ENCODE results near the gene ASB18. TPM values are rescaled to one million over a fixed set of nuclear protein-coding genes. Genes with fewer than 3 reads are reported as not detected.
A peak's percentile ranks its signal among the peaks of the same experiment; 100 is the strongest.

Gene ASB18
- total and polyA plus RNA-seq, 2 of the 4 experiments (the other 2 are of a cell fraction): not detected

- Histone ChIP-seq H2BK20ac (ENCODE audit: low read depth, low read length) (no peak overlapping the region), H3K27ac (ENCODE audit: insufficient read depth, low read length) (no peak overlapping the region), H2BK5ac (ENCODE audit: low read depth, low read length, poor library complexity, severe bottlenecking) (no peak overlapping the region), H3K36me3 (ENCODE audit: control insufficient read depth, insufficient read depth, low read length) (no peaks in the 10 kb centered on the region), H3K9me1 (ENCODE audit: insufficient read depth, low read length) (no peaks in the 10 kb centered on the region; the same call in 1 of the 2 replicates), H3K9me3 (ENCODE audit: control insufficient read depth, insufficient read depth, low read length) (peaks cover 11% of the 10 kb centered on the region; the same call in 1 of the 2 replicates), H3K4me2 (ENCODE audit: low read depth, low read length) (peak overlapping the region; percentile 55; the same call in 1 of the 2 replicates), H3K56ac (ENCODE audit: extremely low read depth, insufficient read depth, low read length) (no peak overlapping the region), H4K20me1 (ENCODE audit: insufficient read depth, low read length) (no peaks in the 10 kb centered on the region; the same call in none of the 2 replicates), H3K79me1 (ENCODE audit: low read depth in 1 of 2, low read length in 2 of 2) (no peaks in the 10 kb centered on the region), H3K4ac (ENCODE audit: low read depth, low read length) (no peak overlapping the region), H2BK15ac (ENCODE audit: low read depth, low read length) (no peak overlapping the region), H3K27me3 (ENCODE audit: control insufficient read depth, insufficient read depth, low read length) (peaks cover 99% of the 10 kb centered on the region), H2AK9ac (replicated peaks; ENCODE audit: low read depth, low read length, poor library complexity) (no peak overlapping the region), H3K4me3 (ENCODE audit: insufficient read depth, low read depth, low read length) (peak overlapping the region; percentile 18; the same call in 1 of the 2 replicates), H2BK120ac (ENCODE audit: low read depth, low read length) (no peak overlapping the region), H3K4me1 (ENCODE audit: control insufficient read depth, insufficient read depth, low read length) (peaks cover 2% of the 10 kb centered on the region; the same call in 1 of the 2 replicates), H3K18ac (ENCODE audit: low read depth, low read length) (no peak overlapping the region), H3K23ac (ENCODE audit: low read depth, low read length) (no peak overlapping the region), H3K9ac (ENCODE audit: low read depth, low read length) (no peak overlapping the region), H4K5ac (ENCODE audit: low read depth, low read length) (no peak overlapping the region), H4K91ac (ENCODE audit: insufficient read depth, low read depth, low read length) (no peak overlapping the region), H4K8ac (ENCODE audit: low read depth in 2 of 2, low read length in 2 of 2) (no peak overlapping the region), H2AK5ac (ENCODE audit: low read depth, low read length) (no peak overlapping the region), H2AFZ (replicated peaks; ENCODE audit: low read length, poor library complexity) (peak overlapping the region; percentile 75), H3K14ac (replicated peaks; ENCODE audit: low read depth, low read length) (no peak overlapping the region)
- CTCF ChIA-PET: interaction anchor here (0.7 kb wide), 1 partner anchor 721 kb away, joined by 3 read pairs; no protein-coding TSS in a partner anchor
- DNase-seq: no peak
- intact Hi-C loops (cut with micrococcal nuclease): no loop called here
- 1% methylated on average over 18 of the region's 67 CpGs; no CpG with 5 or more reads in 1 of the 2 experiments for WGBS, 2 experiments (ENCODE audit: extremely low coverage in 2 of 2, insufficient read length in 1 of 2)
- POLR2A ChIA-PET (ENCODE audit: unreplicated experiment): no interaction called here
- BruUV-seq (replicated peaks): no TSS peak
- ATAC-seq (ENCODE audit: low read depth): peak; percentile 7; the same call in 1 of the 2 replicates
- dilution Hi-C loops (cut with HindIII; ENCODE audit: low sequenced_read_pairs, unreplicated experiment): no loop called here
- in situ Hi-C loops (cut with MboI; ENCODE audit: low sequenced_read_pairs): loop anchor here (25.0 kb wide), 1 partner anchor 552 kb away; no protein-coding TSS in a partner anchor
- TF ChIP-seq USF2 (IDR thresholded peaks at IDR 0.05; ENCODE audit: low read depth, low read length): no peak
- TF ChIP-seq NFE2L2 (IDR thresholded peaks at IDR 0.05; ENCODE audit: low read depth, low read length): no peak
- TF ChIP-seq RCOR1 (IDR thresholded peaks at IDR 0.05; ENCODE audit: insufficient replicate concordance, low read length): no peak
- no peak for TF ChIP-seq SMC3 (IDR thresholded peaks at IDR 0.05; ENCODE audit: low read depth, low read length)
- TF ChIP-seq MAFK (IDR thresholded peaks at IDR 0.05; ENCODE audit: low read depth, low read length): no peak
- no peak for TF ChIP-seq CHD1 (IDR thresholded peaks at IDR 0.05; ENCODE audit: low read depth, low read length)
- no peak for TF ChIP-seq MXI1 (IDR thresholded peaks at IDR 0.05; ENCODE audit: borderline replicate concordance, low read depth, low read length)
- no peak for TF ChIP-seq MAZ (IDR thresholded peaks at IDR 0.05; ENCODE audit: borderline replicate concordance, low read depth, low read length)
- TF ChIP-seq BHLHE40 (IDR thresholded peaks at IDR 0.05; ENCODE audit: low read depth, low read length): no peak
- no peak for TF ChIP-seq RAD21 (IDR thresholded peaks at IDR 0.05; ENCODE audit: low read length)
- TF ChIP-seq CTCF (conservative IDR thresholded peaks at IDR 0.05; ENCODE audit: low read depth, low read length): no peak
- TF ChIP-seq ELK1 (IDR thresholded peaks at IDR 0.05; ENCODE audit: borderline replicate concordance, low read depth, low read length): no peak
- TF ChIP-seq CEBPB (IDR thresholded peaks at IDR 0.05; ENCODE audit: low read depth, low read length): no peak
- TF ChIP-seq POLR2A (IDR thresholded peaks at IDR 0.05; ENCODE audit: low read depth, low read length): no peak
- TF ChIP-seq RFX5 (IDR thresholded peaks at IDR 0.05; ENCODE audit: low read depth, low read length): no peak
Observed at GRCh38 chr2:236164201-236164924, 99.8 kb downstream of the ASB18 start.
